ENCODE results near the gene OGDH.

Gene OGDH

DNA sequence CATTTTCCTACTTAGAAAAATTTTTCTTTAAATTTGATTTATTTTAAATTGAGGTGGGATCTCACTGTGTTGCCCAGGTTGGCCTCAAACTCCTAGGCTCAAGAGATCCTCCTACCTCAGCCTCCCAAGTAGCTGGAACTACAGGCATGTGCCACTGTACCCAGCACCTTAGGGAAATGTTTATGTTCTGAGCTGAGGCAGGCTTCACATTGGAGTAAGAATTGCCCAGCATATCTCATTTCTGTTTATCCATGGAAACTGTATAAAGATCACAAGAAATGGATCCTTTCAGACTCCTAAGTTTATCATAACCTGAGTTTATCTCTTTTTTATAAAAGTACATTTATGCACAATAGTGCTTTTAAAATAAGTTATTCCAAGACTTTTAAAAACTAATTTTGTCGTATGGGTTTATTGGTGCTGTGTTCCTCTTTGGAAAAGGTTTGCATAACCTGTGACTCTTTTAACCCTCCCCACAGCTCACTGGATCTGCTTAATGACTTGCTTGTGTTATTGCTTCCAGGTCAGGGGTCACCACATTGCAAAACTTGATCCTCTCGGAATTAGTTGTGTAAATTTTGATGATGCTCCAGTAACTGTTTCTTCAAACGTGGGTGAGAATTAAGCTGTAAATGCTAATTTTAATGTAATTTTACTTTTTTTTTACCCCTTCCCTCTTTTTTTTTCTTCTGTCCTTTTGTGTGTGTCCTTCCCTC, 40.7 kb downstream of the OGDH start:
- TF ChIP-seq CTCF (IDR thresholded peaks at IDR 0.05; ENCODE audit: low read depth, low read length, missing control alignments) = no peak
- no peak for DNase-seq (ENCODE audit: low read depth)
- H3K4me3 ChIP-seq (ENCODE audit: low read depth, low read length) = no peak overlapping the region

DNA sequence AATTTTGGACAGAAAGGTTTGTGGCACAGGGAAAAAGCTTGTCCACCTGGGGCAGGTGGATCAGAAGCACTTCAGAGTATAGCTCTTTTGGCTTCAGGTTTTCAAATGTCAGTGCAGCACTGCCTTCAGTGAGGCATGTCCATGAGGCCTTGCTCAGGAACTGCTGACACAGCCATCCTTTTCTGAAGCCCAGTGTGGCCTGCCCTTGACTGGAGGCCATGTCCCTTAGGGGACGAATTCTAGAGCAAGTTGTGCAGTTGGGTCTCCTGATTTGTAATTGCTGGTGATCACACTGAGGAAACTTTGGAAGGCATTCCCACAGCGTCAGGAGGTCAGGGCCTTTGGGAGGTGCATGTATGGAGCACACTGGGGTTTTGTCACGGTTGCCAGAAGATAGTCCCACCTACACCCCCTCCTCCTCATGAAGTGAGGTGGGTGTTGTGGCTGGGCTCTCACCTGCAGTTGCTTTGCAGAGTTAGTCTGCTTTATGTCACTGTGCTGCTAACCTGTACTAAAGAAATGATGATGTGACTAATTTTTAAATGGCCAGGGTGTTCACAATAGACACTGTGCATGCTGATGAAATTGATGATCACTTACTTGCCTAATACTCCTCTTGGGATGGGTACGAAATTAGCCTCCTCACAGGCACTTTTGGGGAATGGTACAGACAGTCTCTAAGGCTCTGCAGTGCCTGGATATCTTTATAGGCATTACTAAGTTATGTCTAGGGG, 41.7 kb downstream of the OGDH start:
- H3K4me3 ChIP-seq (ENCODE audit: low read depth, low read length) = no peak overlapping the region
- TF ChIP-seq CTCF (IDR thresholded peaks at IDR 0.05; ENCODE audit: low read depth, low read length, missing control alignments) = no peak
- no peak for DNase-seq (ENCODE audit: low read depth)

DNA sequence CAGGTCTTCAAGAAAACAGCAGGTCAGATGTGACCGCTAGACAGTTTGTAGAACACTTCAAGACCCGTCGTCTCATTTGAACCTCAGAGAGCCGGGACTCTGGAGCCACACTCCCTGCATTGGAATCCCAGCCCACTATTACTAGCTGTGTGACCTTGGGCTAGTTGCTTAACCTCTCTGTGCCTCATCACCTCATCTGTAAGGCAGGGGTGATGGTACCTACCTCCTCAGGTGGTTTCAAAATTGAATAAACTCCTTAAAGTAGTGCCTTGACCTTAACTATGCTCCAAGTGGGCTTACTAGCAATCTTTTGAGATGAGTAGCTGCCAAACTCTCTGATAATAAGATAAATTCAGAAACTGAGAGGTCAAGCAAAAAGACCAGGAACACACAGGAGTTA, 43.8 kb downstream of the OGDH start:
- TF ChIP-seq CTCF (IDR thresholded peaks at IDR 0.05; ENCODE audit: low read depth, low read length, missing control alignments) = no peak
- no peak overlapping the region for H3K4me3 ChIP-seq (ENCODE audit: low read depth, low read length)
- DNase-seq (ENCODE audit: low read depth) = no peak

- TF ChIP-seq CTCF (IDR thresholded peaks at IDR 0.05; ENCODE audit: low read depth, low read length, missing control alignments) = no peak
- H3K4me3 ChIP-seq (ENCODE audit: low read depth, low read length) = no peak overlapping the region
- no peak for DNase-seq (ENCODE audit: low read depth)
These were observed 44.3 kb downstream of the OGDH start for GRCh38 chr7:44650772-44651171.

GRCh38 chr7:44652535-44652934, 46.1 kb downstream of the OGDH start:
- TF ChIP-seq CTCF (IDR thresholded peaks at IDR 0.05; ENCODE audit: low read depth, low read length, missing control alignments) = no peak
- DNase-seq (ENCODE audit: low read depth) = no peak
- H3K4me3 ChIP-seq (ENCODE audit: low read depth, low read length) = no peak overlapping the region

GRCh38 chr7:44654255-44654796, 47.9 kb downstream of the OGDH start:
- DNase-seq (ENCODE audit: low read depth) = no peak
- no peak for TF ChIP-seq CTCF (IDR thresholded peaks at IDR 0.05; ENCODE audit: low read depth, low read length, missing control alignments)
- no peak overlapping the region for H3K4me3 ChIP-seq (ENCODE audit: low read depth, low read length)
